Astrocyte of the cerebellum (primary cell): ENCODE data around the gene SEMA3F.

Source experiments
- DNase-seq: peaks from one replicate; pipeline ENCODE4 v3.0.0-alpha.2; 2011; ENCODE audit warnings: low read depth
- H3K4me3 ChIP-seq: 2 replicates; pipeline ENCODE4 v1.5.1; 2011; ENCODE audit warnings: mild to moderate bottlenecking, low read depth, low read length, moderate library complexity
- in situ Hi-C: cut with HindIII; loops from 2 replicates; pipeline ENCODE4 v1.10.0; 2017; ENCODE audit warnings: low sequenced_read_pairs
- TF ChIP-seq, protein P1 (sequence below): IDR thresholded peaks from 2 replicates; pipeline ENCODE4 v1.5.1; 2012; ENCODE audit warnings: low read length, low read depth, moderate library complexity, mild to moderate bottlenecking; ENCODE audit errors: missing control alignments

The SEMA3F gene

DNA sequence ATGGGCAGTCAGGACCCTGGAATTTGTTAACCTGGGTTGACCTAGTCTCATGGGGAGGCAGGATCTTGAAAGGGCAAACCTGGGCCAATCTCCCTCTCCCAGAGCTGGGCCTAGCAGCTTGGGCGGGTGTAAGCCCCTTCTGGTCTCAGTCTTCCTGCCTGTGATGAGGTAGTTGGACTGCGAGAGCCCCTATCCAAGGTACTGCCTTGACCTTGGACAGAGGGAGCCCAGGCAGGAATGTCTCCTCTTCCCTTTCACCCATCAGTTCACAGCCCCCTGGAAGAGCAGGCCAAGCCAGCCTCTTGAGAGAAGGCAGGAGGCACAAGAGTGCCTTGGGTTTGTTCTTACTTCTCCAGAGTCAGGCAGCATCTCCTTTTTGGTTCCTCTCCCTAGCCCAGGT lies 24.7 kb upstream of the SEMA3F start:
- no peak for DNase-seq
- TF ChIP-seq, protein P1, sequence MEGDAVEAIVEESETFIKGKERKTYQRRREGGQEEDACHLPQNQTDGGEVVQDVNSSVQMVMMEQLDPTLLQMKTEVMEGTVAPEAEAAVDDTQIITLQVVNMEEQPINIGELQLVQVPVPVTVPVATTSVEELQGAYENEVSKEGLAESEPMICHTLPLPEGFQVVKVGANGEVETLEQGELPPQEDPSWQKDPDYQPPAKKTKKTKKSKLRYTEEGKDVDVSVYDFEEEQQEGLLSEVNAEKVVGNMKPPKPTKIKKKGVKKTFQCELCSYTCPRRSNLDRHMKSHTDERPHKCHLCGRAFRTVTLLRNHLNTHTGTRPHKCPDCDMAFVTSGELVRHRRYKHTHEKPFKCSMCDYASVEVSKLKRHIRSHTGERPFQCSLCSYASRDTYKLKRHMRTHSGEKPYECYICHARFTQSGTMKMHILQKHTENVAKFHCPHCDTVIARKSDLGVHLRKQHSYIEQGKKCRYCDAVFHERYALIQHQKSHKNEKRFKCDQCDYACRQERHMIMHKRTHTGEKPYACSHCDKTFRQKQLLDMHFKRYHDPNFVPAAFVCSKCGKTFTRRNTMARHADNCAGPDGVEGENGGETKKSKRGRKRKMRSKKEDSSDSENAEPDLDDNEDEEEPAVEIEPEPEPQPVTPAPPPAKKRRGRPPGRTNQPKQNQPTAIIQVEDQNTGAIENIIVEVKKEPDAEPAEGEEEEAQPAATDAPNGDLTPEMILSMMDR = no peak
- in situ Hi-C loops = no loop called here
- no peak overlapping the region for H3K4me3 ChIP-seq

DNA sequence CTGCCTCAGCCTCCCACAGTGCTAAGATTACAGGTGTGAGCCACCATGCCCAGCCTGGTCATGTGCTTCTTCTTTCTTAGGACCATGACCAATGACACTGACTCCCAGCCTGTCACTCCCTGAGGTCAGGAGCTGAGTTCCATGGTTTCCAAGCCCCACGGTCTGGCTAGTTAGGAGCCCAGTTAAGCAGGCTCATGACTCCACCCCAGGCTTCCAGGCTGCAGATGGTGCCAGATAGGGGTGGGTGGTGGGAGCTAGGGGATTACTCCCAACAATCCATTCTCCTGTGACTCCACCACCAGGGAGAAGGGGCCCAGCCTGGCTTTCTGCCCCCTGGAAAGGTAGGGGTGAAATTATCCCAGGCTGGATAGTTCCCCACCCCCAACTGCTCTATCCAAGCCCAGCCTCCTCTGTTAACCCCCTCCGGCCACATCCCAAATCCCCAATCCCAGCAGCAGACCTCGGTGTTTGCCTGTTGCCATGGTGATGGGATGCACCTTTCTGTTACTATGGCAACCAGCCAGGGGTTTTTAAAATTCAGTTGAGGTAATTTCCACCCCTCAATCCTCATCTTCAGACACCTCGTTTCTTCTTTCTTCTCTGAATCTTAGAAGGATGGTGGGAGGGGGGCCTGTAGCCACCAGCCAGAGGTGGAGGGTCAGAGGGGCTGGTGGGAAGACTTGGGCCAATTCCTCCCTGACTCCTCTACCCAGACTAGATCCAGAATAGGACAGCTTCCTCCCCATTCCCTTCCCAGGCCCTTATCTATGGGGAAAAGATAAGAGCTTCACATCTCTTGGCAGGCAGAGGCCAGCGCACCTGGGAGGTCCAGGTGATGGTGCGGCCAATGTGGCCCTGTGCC lies 22.5 kb upstream of the SEMA3F start:
- TF ChIP-seq, protein P1 = no peak
- H3K4me3 ChIP-seq = no peak overlapping the region
- DNase-seq = no peak
- in situ Hi-C loops = no loop called here

DNA sequence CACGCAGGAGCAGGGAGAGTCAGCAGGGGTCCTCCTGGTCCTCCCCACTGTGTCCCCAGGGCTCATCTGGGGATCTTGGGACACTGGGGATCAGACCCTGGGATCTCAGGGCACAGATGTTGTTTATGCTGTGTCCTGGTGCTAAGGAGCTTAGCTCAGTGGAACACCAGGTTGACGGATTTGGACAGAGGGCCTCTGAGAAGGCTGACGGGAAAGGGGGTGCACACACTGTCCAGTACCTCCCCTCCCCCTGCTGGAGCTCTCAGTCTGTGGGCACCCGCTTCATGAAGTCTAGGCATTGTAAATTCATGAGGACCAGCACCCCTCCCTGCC lies 21.9 kb upstream of the SEMA3F start:
- DNase-seq = no peak
- in situ Hi-C loops = no loop called here
- TF ChIP-seq, protein P1 = no peak
- no peak overlapping the region for H3K4me3 ChIP-seq

GRCh38 chr3:50134367-50134766 lies 20.8 kb upstream of the SEMA3F start:
- no peak overlapping the region for H3K4me3 ChIP-seq
- TF ChIP-seq, protein P1 = no peak
- DNase-seq = no peak
- in situ Hi-C loops = no loop called here

DNA sequence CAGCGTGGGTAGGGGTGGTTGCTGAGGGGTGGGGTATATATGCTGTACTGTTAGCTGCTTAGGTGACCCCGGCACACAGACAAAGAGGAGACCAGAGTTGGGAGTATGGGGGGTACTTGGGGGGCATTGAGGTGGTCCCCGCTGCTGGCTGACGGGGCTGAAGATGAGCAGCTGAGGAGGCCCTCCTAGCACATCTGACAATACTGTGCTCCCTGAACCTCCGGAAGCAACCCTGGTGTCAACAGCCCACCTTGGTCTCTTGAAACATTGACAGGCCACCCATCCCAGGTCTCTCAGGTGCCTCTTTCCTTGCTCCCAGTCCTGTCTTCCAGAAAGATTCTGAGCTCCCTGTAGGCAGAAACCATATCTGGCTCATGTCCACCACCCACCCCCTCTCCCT lies 19.2 kb upstream of the SEMA3F start:
- H3K4me3 ChIP-seq = no peak overlapping the region
- in situ Hi-C loops = no loop called here
- TF ChIP-seq, protein P1 = no peak
- DNase-seq = no peak

- no peak overlapping the region for H3K4me3 ChIP-seq
- in situ Hi-C loops = no loop called here
- TF ChIP-seq, protein P1 = no peak
- no peak for DNase-seq
Observed at GRCh38 chr3:50136714-50137405, 18.3 kb upstream of the SEMA3F start.
